SU-DHL-6 (cell line): Measurements from ENCODE around the gene BMP2K.

Experiments used
- CTCF ChIP-seq: fragments of 200-600 bp; sonication (generic); IDR thresholded peaks from one replicate; pipeline ENCODE4 v1.5.1; 2017; ENCODE audit warnings: antibody characterized with exemption, mild to moderate bottlenecking, low read length, moderate library complexity; ENCODE audit not compliant: insufficient read depth, poor library complexity, severe bottlenecking
- EZH2phosphoT487 ChIP-seq: fragments of 200-600 bp; sonication (generic), shearing (Covaris generic); conservative IDR thresholded peaks from 2 replicates; pipeline ENCODE4 v1.6.1; 2018; ENCODE audit warnings: mild to moderate bottlenecking, antibody characterized with exemption, low read length, moderate library complexity, mixed read lengths

- no peak for TF ChIP-seq CTCF
- TF ChIP-seq EZH2phosphoT487: no peak
Observed at GRCh38 chr4:78904143-78904542, 128.0 kb downstream of the BMP2K start.
